Measurements from ENCODE around the gene DDC.
"Not testable (repeated sequence)": the region's sequence is repeated elsewhere in the genome, so short reads cannot be mapped to it uniquely, and the experiment has no call there.

The DDC gene

DNA sequence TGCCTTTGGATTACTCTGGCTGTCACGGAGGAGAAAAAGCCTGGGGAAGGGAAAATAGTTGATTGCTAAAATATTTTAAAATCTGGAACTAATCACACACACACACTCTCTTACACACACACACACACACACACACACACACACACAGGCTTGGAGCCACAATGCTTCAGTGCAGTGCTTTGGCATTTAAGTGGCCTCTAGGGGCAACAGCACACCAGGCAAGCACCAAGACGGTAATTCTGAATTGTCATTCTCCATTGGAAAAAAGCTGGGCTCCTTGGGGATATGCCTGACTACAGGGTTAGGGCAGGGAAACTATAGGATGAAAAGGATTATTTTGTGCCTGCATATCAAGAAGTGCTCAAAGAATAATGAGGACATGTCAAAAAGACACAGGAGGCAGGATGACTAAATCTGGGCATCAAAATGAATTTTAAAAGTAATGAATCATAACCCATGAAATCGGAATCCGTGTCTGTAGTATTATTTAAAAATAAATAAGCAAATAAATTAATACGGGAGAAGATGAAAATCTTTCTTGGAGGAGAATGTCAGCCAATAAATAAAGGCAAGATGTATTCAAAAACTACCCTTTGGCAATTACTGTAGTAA, 30.4 kb upstream of the DDC start:
- TF ChIP-seq POLR2A (IDR thresholded peaks at IDR 0.05; ENCODE audit: low read length) (no peak), GATA1 (IDR thresholded peaks at IDR 0.05; ENCODE audit: low read depth, low read length) (no peak)
- DNase-seq: peak; percentile 28 to 35

DNA sequence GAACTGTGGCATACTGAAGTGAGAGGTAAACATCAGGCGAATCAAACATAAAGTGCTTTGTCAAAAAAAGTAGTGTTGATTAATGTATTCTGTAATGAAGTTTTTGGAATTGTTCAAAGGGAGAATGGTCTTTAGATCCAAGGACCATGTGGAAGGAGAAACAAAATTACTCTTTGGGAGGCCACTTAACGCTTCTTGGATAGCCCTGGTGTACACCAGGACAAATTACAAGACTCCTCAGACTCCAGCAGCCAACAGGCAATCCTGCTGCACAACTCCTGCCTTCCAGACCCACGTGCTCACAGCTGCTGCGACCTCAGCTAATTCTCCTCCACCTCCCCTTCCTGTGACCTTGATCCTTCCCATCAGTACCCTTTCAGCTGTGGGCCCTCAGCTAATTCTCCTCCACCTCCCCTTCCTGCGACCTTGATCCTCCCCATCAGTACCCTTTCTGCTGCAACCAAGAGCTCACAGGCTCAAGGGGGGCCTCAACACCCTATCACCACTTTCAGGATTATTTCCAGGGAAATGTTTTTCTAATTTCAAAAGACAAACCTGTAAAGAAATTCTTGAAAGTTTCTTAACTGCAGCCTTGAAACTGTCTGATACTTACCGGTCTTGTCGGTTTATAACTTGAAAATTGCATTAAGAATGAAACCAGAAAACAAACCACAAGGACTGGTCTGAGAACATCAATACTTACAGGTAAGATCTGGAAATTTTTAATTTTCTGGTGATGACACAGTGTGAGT, 29.7 kb upstream of the DDC start:
- TF ChIP-seq GATA1 (IDR thresholded peaks at IDR 0.05; ENCODE audit: low read depth, low read length) (no peak), POLR2A (IDR thresholded peaks at IDR 0.05; ENCODE audit: low read length) (no peak)
- no peak for DNase-seq

DNA sequence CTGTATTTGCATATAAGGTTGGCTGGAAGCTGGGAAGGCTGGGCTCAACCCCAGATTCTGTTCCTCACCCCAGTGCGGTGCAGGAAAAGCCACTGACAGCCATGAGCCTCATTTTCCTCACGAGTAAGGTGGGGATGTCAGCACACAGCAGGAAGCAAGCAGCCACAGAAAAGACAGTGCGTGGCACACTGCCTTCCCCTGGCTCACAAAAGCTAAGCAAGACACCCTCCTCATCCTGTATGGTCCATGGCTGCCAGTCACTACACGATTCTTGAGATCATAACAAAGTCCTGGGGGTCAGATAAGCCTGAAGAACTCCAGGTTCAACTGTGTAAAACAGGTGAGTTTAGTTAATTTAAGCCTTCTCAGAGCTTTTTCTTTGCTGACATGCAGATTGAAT, 28.9 kb upstream of the DDC start:
- TF ChIP-seq GATA1 (IDR thresholded peaks at IDR 0.05; ENCODE audit: low read depth, low read length) (no peak), POLR2A (IDR thresholded peaks at IDR 0.05; ENCODE audit: low read length) (no peak)
- DNase-seq: no peak

DNA sequence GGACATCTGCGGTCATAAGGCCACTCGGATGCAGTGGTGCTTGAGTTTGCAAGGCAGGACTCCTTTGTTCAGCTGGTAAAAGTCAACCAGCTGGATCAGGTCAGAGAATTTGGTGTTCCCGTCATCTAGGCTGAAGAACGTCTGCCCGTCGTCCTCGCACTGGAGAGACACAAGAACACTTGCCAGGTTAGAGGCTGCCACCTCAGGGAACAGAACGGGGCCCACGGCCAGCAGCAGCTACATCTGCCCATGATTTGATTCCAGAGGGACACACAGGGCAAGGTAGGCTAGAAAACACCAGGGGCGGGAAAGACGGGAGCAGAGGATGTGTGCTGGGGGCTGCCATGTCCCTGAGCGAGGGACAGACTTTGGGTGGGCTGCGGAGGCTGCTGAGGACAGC, 27.7 kb upstream of the DDC start:
- no peak for TF ChIP-seq GATA1 (IDR thresholded peaks at IDR 0.05; ENCODE audit: low read depth, low read length)
- TF ChIP-seq POLR2A (IDR thresholded peaks at IDR 0.05; ENCODE audit: low read length): no peak
- DNase-seq: no peak

DNA sequence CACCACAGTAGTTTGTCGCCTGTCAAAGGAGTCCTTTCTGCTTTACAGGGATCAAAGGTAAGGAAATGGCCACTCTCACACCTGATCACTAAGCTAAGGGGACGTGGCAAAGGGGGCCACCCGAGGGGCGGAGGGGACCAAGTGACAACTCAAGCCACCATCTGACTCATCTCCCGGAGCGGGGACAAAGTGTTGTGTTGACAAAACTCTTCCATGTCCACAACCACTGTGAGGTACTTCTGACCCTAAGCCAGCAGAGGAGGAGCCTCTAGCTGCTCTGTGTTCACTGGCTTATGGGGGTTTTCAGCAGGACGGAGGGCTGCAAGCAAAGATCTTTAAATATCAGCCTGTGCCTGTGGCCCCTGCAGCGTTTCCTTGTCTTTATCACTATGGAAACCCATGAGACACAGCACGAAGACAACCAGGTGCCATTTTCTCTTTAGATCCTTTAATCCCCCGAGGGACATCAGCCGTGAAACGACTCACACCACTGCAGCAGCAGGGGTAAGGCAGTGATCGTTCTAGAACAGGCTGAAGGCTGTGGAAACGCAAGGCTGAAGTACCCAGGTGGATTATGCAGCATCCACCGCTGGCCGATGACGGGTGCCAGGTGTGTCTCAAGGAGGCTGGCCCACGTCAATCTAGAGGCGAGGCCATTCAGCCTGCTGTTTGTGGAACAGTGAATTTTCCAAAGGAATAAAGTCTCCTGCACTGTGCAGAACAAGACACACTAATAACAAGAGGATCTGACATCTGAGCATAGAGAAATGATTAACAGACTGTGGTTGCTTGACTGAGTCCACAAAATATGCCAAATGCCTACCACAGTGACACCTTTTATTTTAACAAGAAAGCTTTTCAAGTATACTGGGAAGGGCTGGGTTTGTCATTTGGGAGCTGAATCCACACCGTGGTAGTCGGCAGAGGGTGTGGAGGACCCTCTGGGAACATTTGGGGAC, 26.6 kb upstream of the DDC start:
- TF ChIP-seq GATA1 (IDR thresholded peaks at IDR 0.05; ENCODE audit: low read depth, low read length) (no peak), POLR2A (IDR thresholded peaks at IDR 0.05; ENCODE audit: low read length) (no peak)

DNA sequence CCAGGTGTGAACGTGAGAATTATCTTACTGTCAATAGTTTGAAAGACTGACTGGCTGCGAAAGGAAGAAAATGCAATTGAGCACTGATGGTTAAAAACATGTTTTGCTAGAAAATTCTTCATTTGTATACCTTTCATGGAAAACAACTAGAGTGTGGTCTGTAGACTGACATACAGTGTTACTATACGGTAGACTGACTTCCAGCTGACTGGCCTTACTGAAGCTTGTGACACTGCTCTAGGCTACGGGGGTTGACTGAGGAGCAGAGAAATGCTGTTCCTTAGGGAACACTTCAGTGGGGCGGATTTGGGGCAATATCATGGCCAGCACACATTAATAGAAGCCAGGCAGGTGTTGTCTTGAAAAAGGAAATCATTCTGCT, 25.9 kb upstream of the DDC start:
- TF ChIP-seq GATA1 (IDR thresholded peaks at IDR 0.05; ENCODE audit: low read depth, low read length): no peak
- TF ChIP-seq POLR2A (IDR thresholded peaks at IDR 0.05; ENCODE audit: low read length): no peak
- no peak for DNase-seq

More for the DNA sequence above, 26.6 kb upstream of the DDC start:
- DNase-seq: no peak

DNA sequence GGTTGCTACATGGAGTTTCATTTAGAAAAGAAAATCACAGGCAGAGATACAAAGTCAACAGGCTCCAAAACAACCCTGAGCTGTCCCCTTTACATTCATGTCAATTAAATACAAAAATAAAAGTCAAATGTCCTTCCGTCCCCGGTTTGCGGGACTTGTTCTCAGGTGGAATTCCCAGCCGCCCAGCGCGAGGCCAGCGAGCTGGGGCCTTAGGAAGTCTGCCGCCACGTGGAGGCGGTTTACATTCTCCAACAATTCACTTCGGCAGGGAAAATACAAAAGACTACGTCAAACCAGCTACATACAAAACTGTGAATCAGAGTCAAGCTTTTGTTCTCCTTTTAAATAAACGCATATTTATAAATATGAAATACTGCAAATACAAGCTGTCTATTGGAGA, 25.3 kb upstream of the DDC start:
- no peak for DNase-seq
- TF ChIP-seq GATA1 (IDR thresholded peaks at IDR 0.05; ENCODE audit: low read depth, low read length) (no peak), POLR2A (IDR thresholded peaks at IDR 0.05; ENCODE audit: low read length) (no peak)

DNA sequence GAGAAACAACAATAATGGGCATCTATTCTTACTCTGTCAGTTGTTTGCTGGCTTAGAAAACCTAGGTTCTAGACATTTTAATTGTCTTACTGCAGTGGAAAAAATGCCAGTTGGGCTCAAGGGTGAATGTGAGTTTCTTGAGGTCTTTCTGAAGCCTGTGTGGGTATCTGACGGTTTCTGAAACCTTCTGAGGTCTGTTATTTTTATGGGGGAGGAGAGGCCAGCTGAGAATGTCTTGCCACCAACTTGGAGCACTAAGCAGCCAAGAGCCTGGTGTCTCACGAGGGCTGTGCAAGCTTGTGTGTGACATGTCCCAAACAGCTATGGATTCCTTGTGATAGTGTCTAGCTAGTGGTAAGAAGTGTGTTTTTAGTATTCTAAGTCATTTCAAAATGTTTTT, 24.2 kb upstream of the DDC start:
- TF ChIP-seq GATA1 (IDR thresholded peaks at IDR 0.05; ENCODE audit: low read depth, low read length) (no peak), POLR2A (IDR thresholded peaks at IDR 0.05; ENCODE audit: low read length) (no peak)

DNA sequence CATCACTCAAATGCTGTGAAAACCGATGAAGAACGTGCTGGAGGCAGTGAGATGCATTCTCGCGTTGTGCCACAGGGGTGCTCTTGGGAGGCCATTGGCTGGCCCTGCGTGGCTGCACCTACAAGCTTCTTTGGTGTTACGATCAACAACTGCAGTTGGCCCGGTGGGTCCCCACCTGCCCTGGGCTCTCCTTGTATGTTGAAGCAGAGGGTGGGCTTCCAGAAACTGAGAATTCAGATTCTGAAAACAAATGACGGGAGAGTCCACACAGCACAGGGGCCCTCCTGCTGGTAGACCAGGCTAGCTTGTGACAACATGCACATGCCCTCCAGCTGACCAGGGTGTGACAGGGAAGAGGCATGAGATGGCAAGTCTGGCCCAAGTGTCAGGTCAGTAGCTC, 23.7 kb upstream of the DDC start:
- DNase-seq: peak; percentile 21 to 24
- TF ChIP-seq POLR2A (IDR thresholded peaks at IDR 0.05; ENCODE audit: low read length): no peak
- TF ChIP-seq GATA1 (IDR thresholded peaks at IDR 0.05; ENCODE audit: low read depth, low read length): no peak

More for the DNA sequence above, 24.2 kb upstream of the DDC start:
- DNase-seq: no peak

DNA sequence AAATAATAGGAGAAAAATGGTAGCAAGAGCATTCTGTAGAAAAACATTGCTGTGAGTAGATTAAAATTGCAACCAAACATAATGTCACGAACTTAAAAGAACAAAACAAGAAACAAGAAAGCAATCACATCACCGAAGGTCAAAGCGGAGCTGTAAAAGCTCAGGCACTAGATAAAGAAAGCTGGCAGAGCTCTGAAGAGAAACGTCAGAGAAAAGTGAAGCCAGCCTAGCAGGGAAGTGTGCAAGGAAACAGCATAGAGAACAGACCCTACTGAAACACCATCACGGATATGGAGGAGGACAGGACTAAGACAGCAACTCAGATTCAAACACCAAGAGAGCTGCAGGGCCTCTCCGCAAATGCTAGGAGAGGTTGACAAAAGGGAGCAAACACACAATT, 22.5 kb upstream of the DDC start:
- TF ChIP-seq POLR2A (IDR thresholded peaks at IDR 0.05; ENCODE audit: low read length): no peak
- TF ChIP-seq GATA1 (IDR thresholded peaks at IDR 0.05; ENCODE audit: low read depth, low read length): no peak
- no peak for DNase-seq

DNA sequence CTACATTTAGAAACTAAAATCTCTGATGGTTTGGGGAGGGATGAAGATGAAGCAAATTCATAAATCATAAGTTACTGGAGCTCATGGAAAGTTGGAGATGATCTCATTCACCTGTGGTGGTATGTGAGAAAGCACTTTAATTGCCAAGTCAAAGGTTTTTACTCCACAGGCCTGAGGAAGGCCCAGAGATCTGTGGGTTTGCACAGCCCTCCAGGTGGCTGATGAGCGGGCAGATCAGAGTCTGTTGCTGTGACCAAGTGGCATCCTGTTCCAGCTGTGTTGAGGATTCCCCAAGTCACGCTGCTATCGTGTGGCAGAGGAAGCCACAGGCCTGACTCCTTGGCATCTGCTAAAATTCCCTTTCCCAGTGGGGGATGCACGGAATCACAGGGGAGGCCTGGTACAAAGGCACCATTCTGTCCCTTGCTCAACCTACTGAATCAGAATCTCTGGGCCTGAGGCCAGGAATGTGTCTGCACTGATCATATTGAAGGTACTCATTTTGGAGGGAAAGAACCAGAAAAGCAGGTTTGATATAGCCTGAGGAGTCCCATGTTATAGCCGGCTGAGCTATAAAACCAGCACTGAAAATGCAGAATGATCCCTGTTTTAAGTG, 19.7 kb upstream of the DDC start:
- TF ChIP-seq GATA1 (IDR thresholded peaks at IDR 0.05; ENCODE audit: low read depth, low read length) (no peak), POLR2A (IDR thresholded peaks at IDR 0.05; ENCODE audit: low read length) (no peak)
- DNase-seq: no peak

DNA sequence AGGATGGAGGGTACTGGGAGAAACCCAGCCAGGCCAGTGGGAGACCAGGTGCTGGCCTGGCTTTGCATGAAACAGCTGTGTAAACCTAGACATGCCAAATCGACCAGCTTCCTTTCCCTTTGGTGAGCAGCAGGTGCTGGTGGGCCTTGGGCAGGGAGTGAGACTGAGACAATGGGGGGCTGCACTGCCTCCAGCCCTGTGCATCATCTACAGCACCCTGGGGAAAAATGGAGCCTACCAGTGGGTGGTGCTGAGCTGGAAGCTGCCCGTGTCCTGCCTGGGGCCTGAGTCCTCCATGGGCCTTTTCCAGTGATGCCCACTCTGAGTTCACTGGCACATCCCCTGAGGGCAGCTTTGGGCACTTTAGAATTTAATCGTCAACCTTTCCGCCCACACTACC, 19.2 kb upstream of the DDC start:
- no peak for TF ChIP-seq POLR2A (IDR thresholded peaks at IDR 0.05; ENCODE audit: low read length)
- TF ChIP-seq GATA1 (IDR thresholded peaks at IDR 0.05; ENCODE audit: low read depth, low read length): no peak
- DNase-seq: no peak

DNA sequence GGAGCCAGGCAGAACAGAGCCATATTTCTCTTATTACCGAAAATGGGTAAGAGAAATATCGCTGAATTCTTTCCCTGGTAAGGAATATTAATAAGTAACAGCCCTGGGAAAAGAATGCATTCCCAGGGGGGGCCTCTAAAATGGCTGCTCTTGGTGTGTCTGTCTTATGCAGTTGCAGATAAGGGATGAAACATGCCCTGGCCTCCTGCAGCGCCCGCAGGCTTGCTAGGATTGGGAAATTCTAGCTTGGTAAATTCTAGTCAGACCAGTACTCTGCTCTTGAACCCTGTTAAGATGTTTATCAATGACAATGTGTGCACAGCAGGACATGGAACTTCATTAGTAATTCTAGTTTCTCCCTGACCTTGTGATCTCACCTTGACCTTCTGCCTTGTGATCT, 18.1 kb upstream of the DDC start:
- not testable (repeated sequence) for DNase-seq

DNA sequence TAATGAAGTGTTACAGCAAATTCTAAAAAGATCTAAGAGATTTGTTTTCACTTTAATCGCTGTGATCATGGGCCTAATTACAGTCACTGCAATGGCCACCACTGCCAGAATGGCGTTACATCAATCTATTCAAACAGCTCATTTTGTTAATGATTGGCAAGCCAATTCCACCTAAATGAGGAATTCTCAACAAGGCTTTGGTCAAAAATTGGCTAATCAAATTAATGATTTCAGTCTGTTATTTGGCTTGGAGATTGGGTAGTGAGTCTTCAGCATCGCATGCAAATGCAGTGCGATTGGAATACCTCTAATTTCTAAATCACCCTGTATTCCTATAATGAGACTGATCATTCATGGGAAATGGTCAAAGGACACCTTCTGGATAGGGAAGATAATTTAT, 17.1 kb upstream of the DDC start:
- not testable (repeated sequence) for DNase-seq

DNA sequence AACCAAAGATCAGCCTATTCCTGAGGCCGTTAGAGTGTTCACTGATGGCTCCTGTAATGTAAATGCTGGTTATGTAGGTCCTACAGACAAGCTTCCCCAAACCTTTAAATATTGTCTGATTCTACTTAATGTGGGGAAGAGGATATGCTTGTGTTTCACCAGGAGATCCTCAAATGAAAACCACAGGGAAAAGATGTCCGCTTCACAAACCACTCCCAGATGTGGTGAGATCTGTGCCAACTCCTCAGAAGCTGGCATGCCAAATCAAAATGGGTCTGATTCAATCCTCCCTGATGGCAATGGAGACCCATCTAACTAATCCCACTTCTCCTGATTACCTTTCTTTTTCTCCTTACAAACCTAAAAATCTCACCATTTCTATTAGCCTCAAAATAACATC, 15.5 kb upstream of the DDC start:
- DNase-seq: not testable (repeated sequence)
